ENCODE results near the gene SLC22A23. TPM values are rescaled to one million over a fixed set of nuclear protein-coding genes. Genes with fewer than 3 reads are reported as not detected.

Gene SLC22A23
- total RNA-seq, 4 donors from 2014 or later = 6.2 to 10.8 (median 7.8) TPM

GRCh38 chr6:3406891-3407809 is 49.7 kb downstream of the SLC22A23 start:
- TF ChIP-seq EP300 (IDR thresholded peaks at IDR 0.05) = no peak
- no peak for TF ChIP-seq POLR2AphosphoS5 (IDR thresholded peaks at IDR 0.05)
- no peak for TF ChIP-seq POLR2A (IDR thresholded peaks at IDR 0.05)
- TF ChIP-seq CTCF (IDR thresholded peaks at IDR 0.05) = no peak
- no peaks in the 10 kb centered on the region for H3K9me3 ChIP-seq
- 71 to 87% methylated on average over 3 of the region's 3 CpGs for WGBS, 2 donors (ENCODE audit: low coverage in 1 of 2)

GRCh38 chr6:3406362-3406821 is 50.5 kb downstream of the SLC22A23 start:
- Histone ChIP-seq H3K36me3 (peaks cover 0 to 16% of the 10 kb centered on the region in 2 donors), H3K27me3 (no peaks in the 10 kb centered on the region), H3K27ac (no peak overlapping the region), H3K4me1 (peaks cover 0 to 47% (median 10%) of the 10 kb centered on the region in 3 donors), H3K9me3 (no peaks in the 10 kb centered on the region), H3K4me3 (no peak overlapping the region)
- WGBS, 2 donors (ENCODE audit: low coverage in 1 of 2) = 44 to 76% methylated on average over 5 to 9 of the region's 9 CpGs
- peak; percentile 58 for ATAC-seq
- TF ChIP-seq POLR2AphosphoS5 (IDR thresholded peaks at IDR 0.05) (no peak), EP300 (IDR thresholded peaks at IDR 0.05) (no peak), POLR2A (IDR thresholded peaks at IDR 0.05) (no peak), CTCF (IDR thresholded peaks at IDR 0.05) (no peak)

More at GRCh38 chr6:3406891-3407809, 49.7 kb downstream of the SLC22A23 start:
- no peak for ATAC-seq
- peaks cover 0 to 17% of the 10 kb centered on the region in 2 donors for H3K36me3 ChIP-seq
- H3K27me3 ChIP-seq = no peaks in the 10 kb centered on the region
- no peak overlapping the region for H3K4me3 ChIP-seq
- H3K4me1 ChIP-seq = peaks cover 0 to 41% (median 10%) of the 10 kb centered on the region in 3 donors
- no peak overlapping the region for H3K27ac ChIP-seq

- no peak overlapping the region for H3K4me3 ChIP-seq
- TF ChIP-seq POLR2A (IDR thresholded peaks at IDR 0.05) (no peak), CTCF (IDR thresholded peaks at IDR 0.05) (no peak), EP300 (IDR thresholded peaks at IDR 0.05) (no peak), POLR2AphosphoS5 (IDR thresholded peaks at IDR 0.05) (no peak)
- peaks cover 0 to 49% (median 10%) of the 10 kb centered on the region in 3 donors for H3K4me1 ChIP-seq
- H3K36me3 ChIP-seq = peaks cover 0 to 16% of the 10 kb centered on the region in 2 donors
- H3K27me3 ChIP-seq = no peaks in the 10 kb centered on the region
- H3K27ac ChIP-seq = peak overlapping the region in 1 of 4 donors; percentile 39
- ATAC-seq = peak; percentile 86
- H3K9me3 ChIP-seq = no peaks in the 10 kb centered on the region
Observed at GRCh38 chr6:3405679-3406078, 51.2 kb downstream of the SLC22A23 start.

- no peak for ATAC-seq
- WGBS, 2 donors (ENCODE audit: low coverage in 1 of 2) = 89 to 100% methylated on average over 3 to 10 of the region's 11 CpGs
- H3K4me1 ChIP-seq = peaks cover 0 to 49% (median 10%) of the 10 kb centered on the region in 3 donors
Observed at GRCh38 chr6:3405182-3405518, 51.7 kb downstream of the SLC22A23 start.

More at GRCh38 chr6:3405182-3405518, 51.7 kb downstream of the SLC22A23 start:
- Histone ChIP-seq H3K36me3 (peaks cover 0 to 16% of the 10 kb centered on the region in 2 donors), H3K27me3 (no peaks in the 10 kb centered on the region), H3K9me3 (no peaks in the 10 kb centered on the region), H3K27ac (no peak overlapping the region), H3K4me3 (no peak overlapping the region)
- TF ChIP-seq POLR2A (IDR thresholded peaks at IDR 0.05) = no peak
- no peak for TF ChIP-seq EP300 (IDR thresholded peaks at IDR 0.05)
- no peak for TF ChIP-seq POLR2AphosphoS5 (IDR thresholded peaks at IDR 0.05)
- no peak for TF ChIP-seq CTCF (IDR thresholded peaks at IDR 0.05)

All from gastroesophageal sphincter (tissue), 4 donors.